ENCODE results near the gene OSBPL8. TPM values are rescaled to one million over a fixed set of nuclear protein-coding genes. Genes with fewer than 3 reads are reported as not detected.

OSBPL8 gene
- total RNA-seq, 1 experiment from 2014 or later = 71.1 TPM

GRCh38 chr12:76421046-76421445 is 138.5 kb downstream of the OSBPL8 start:
- ChIA-PET CTCF (no interaction called here), POLR2A (interaction anchor here (0.8 to 1.5 kb wide), 2 partner anchors 13 to 15 kb away, joined by 3 read pairs; no protein-coding TSS in a partner anchor)
- DNase-seq (ENCODE audit: unreplicated experiment) = no peak
- Mint-ChIP-seq H3K4me1 (ENCODE audit: insufficient read depth, unreplicated experiment) (peaks cover 13% of the 10 kb centered on the region), H3K4me3 (ENCODE audit: unreplicated experiment) (no peak overlapping the region), H3K36me3 (ENCODE audit: insufficient read depth, unreplicated experiment) (no peaks in the 10 kb centered on the region), H3K27me3 (ENCODE audit: insufficient read depth, unreplicated experiment) (no peaks in the 10 kb centered on the region), H3K9me3 (ENCODE audit: unreplicated experiment) (no peaks in the 10 kb centered on the region), H3K27ac (ENCODE audit: low read depth, unreplicated experiment) (no peak overlapping the region)
- no peak for TF ChIP-seq CTCF (IDR thresholded peaks at IDR 0.05; ENCODE audit: unreplicated experiment)
- no TSS peak for BruUV-seq (replicated peaks)
- intact Hi-C loops (cut with micrococcal nuclease) = no loop called here

GRCh38 chr12:76420222-76420621 is 139.3 kb downstream of the OSBPL8 start:
- no TSS peak for BruUV-seq (replicated peaks)
- no peaks in the 10 kb centered on the region for H3K27me3 Mint-ChIP-seq (ENCODE audit: insufficient read depth, unreplicated experiment)
- H3K4me3 Mint-ChIP-seq (ENCODE audit: unreplicated experiment) = no peak overlapping the region
- DNase-seq (ENCODE audit: unreplicated experiment) = no peak
- H3K9me3 Mint-ChIP-seq (ENCODE audit: unreplicated experiment) = no peaks in the 10 kb centered on the region
- H3K36me3 Mint-ChIP-seq (ENCODE audit: insufficient read depth, unreplicated experiment) = no peaks in the 10 kb centered on the region
- no peak for TF ChIP-seq CTCF (IDR thresholded peaks at IDR 0.05; ENCODE audit: unreplicated experiment)
- H3K27ac Mint-ChIP-seq (ENCODE audit: low read depth, unreplicated experiment) = no peak overlapping the region
- intact Hi-C loops (cut with micrococcal nuclease) = no loop called here
- CTCF ChIA-PET = interaction anchor here (0.8 kb wide), 1 partner anchor 19 kb away, joined by 3 read pairs; no protein-coding TSS in a partner anchor
- POLR2A ChIA-PET = interaction anchor here (0.6 to 1.5 kb wide), 3 partner anchors 12 to 36 kb away, joined by 3 read pairs; no protein-coding TSS in a partner anchor
- peaks cover 13% of the 10 kb centered on the region for H3K4me1 Mint-ChIP-seq (ENCODE audit: insufficient read depth, unreplicated experiment)

- CTCF ChIA-PET = interaction anchor here (0.6 kb wide), 1 partner anchor 26 kb away, joined by 4 read pairs; no protein-coding TSS in a partner anchor
- no peak overlapping the region for H3K4me3 Mint-ChIP-seq (ENCODE audit: unreplicated experiment)
Observed at GRCh38 chr12:76417116-76417515, 142.5 kb downstream of the OSBPL8 start.

GRCh38 chr12:76413121-76413520 is 146.4 kb downstream of the OSBPL8 start:
- intact Hi-C loops (cut with micrococcal nuclease) = no loop called here
- no peak for TF ChIP-seq CTCF (IDR thresholded peaks at IDR 0.05; ENCODE audit: unreplicated experiment)
- POLR2A ChIA-PET = interaction anchor here (0.6 to 1.6 kb wide), 3 partner anchors 32 to 381 kb away, joined by 3 read pairs; partner anchors contain the start of gene PHLDA1
- no TSS peak for BruUV-seq (replicated peaks)
- Mint-ChIP-seq H3K9me3 (ENCODE audit: unreplicated experiment) (no peaks in the 10 kb centered on the region), H3K4me3 (ENCODE audit: unreplicated experiment) (no peak overlapping the region), H3K27ac (ENCODE audit: low read depth, unreplicated experiment) (peak overlapping the region; percentile 18), H3K4me1 (ENCODE audit: insufficient read depth, unreplicated experiment) (peaks cover 7% of the 10 kb centered on the region), H3K27me3 (ENCODE audit: insufficient read depth, unreplicated experiment) (no peaks in the 10 kb centered on the region), H3K36me3 (ENCODE audit: insufficient read depth, unreplicated experiment) (no peaks in the 10 kb centered on the region)
- DNase-seq (ENCODE audit: unreplicated experiment) = peak; percentile 30
- CTCF ChIA-PET = no interaction called here

More at GRCh38 chr12:76417116-76417515, 142.5 kb downstream of the OSBPL8 start:
- intact Hi-C loops (cut with micrococcal nuclease) = no loop called here
- Mint-ChIP-seq H3K4me1 (ENCODE audit: insufficient read depth, unreplicated experiment) (peaks cover 13% of the 10 kb centered on the region), H3K36me3 (ENCODE audit: insufficient read depth, unreplicated experiment) (no peaks in the 10 kb centered on the region), H3K27me3 (ENCODE audit: insufficient read depth, unreplicated experiment) (no peaks in the 10 kb centered on the region), H3K9me3 (ENCODE audit: unreplicated experiment) (no peaks in the 10 kb centered on the region), H3K27ac (ENCODE audit: low read depth, unreplicated experiment) (no peak overlapping the region)
- no TSS peak for BruUV-seq (replicated peaks)
- DNase-seq (ENCODE audit: unreplicated experiment) = no peak
- no peak for TF ChIP-seq CTCF (IDR thresholded peaks at IDR 0.05; ENCODE audit: unreplicated experiment)
- POLR2A ChIA-PET = no interaction called here
